ENCODE results near the gene IDUA. TPM values are rescaled to one million over a fixed set of nuclear protein-coding genes. Genes with fewer than 3 reads are reported as not detected.
"Not testable (repeated sequence)": the region's sequence is repeated elsewhere in the genome, so short reads cannot be mapped to it uniquely, and the experiment has no call there.

Gene IDUA
- total RNA-seq, 2 experiments from 2014 or later, result 18.8 to 19.0 TPM

DNA sequence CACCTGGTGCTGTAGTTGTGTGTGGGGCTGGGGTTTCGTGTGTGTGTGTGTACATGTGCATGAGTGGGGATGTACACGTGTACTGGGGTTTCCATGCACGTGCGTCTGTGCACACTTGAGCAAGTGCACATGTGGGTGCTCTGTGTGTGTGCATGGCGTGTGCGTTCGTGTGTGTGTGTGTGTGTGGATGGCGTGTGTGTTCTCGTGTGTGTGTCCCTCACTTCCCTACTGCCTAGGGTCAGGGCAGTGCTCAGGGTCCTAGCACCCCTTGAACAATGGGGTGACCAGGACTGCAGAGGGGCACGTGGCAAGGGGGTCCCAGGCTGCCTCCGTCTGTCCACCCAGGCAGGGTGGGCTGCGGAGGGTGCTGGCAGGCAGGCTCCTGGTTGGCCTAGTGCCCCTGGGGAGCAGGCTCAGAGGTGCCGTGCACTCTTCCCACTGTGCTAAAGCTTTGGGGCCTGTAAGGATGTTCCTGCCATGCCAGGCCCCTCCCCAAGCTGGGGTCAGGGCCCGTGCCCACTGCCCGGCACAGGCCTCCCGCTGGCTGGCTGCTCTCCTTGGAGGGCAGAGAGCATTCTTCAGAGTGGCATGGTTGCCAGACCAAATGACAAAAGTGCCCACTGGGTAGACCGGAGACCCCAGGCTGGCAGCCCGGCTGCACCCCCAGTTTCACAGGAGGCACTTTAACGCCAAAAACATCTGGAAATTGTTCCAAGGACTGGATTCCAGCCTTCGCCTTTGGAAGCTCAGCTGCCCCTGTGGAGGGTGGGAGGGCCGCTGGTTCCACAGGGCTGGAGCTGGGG lies 53.7 kb downstream of the IDUA start:
- POLR2A ChIA-PET, result no interaction called here
- CTCF ChIA-PET, result no interaction called here
- Mint-ChIP-seq H3K9me3 (peaks cover 3% of the 10 kb centered on the region), H3K27ac (no peak overlapping the region), H3K4me1 (no peaks in the 10 kb centered on the region), H3K36me3 (ENCODE audit: low read depth) (no peaks in the 10 kb centered on the region), H3K4me3 (no peak overlapping the region), H3K27me3 (no peaks in the 10 kb centered on the region)
- DNase-seq, result no peak

DNA sequence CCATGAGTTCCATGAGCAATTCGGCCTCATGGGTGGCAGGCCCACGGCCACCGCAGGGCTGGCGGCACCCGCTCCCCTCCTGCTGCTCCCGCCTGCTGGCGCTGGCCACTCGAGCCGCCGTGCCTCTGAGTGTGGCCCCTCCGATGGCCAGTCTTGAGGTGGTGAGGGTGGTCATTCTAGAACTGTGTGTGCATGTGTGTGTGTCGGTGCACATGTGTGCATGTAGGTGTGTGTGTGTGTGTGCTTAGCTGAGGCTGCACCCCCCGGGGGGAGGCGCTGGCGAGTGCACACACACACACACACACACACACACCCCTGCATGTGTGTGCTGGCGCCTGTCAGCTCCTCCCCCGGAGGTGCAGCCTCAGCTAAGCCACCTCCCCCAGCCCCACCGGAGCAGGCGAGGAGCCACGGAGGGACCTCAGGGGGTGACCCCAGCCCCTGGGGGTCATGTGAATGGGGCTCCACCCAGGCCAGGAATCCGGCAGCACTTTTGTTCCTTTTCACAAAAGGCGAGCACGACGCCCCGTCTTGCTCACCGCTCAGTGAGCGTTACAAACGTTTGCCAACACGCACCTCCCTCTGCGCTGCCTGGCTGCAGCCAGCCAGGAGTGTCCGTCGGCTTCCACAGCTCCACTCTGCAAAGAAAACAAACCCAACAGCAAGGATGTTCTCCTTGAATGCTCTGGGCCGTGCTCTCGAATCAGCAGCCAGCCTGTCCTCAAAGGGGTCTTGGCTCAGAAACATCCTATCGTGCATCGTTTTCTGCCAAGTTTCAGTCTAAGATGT lies 54.5 kb downstream of the IDUA start:
- H3K4me3 Mint-ChIP-seq, result no peak overlapping the region
- CTCF ChIA-PET, result no interaction called here
- no peak overlapping the region for H3K27ac Mint-ChIP-seq
- H3K4me1 Mint-ChIP-seq, result no peaks in the 10 kb centered on the region
- POLR2A ChIA-PET, result no interaction called here
- peaks cover 3% of the 10 kb centered on the region for H3K9me3 Mint-ChIP-seq
- no peaks in the 10 kb centered on the region for H3K36me3 Mint-ChIP-seq (ENCODE audit: low read depth)
- no peaks in the 10 kb centered on the region for H3K27me3 Mint-ChIP-seq
- no peak for DNase-seq

DNA sequence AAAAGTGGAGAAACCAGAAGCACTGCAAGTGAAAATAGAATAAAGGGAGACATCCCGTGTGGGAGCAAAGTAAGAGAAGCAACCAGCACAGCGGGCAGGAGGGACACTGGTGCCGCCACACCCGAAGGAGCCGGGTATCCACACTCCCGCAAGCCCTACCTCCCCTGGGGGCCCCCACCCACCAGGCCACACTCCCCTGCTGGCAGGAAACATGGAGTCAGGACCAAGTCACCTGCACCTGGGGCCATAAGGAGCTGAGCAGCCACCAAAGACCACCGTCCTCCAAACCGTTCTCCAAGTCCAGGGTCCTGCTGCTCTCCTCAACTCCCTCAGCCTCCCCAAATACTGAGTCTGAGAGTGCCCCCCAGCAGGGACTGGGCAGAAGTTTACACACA lies 55.1 kb downstream of the IDUA start:
- CTCF ChIA-PET, result no interaction called here
- no peak overlapping the region for H3K27ac Mint-ChIP-seq
- H3K9me3 Mint-ChIP-seq, result peaks cover 3% of the 10 kb centered on the region
- DNase-seq, result no peak
- no peaks in the 10 kb centered on the region for H3K4me1 Mint-ChIP-seq
- no peak overlapping the region for H3K4me3 Mint-ChIP-seq
- POLR2A ChIA-PET, result no interaction called here
- H3K36me3 Mint-ChIP-seq (ENCODE audit: low read depth), result no peaks in the 10 kb centered on the region
- peaks cover 2% of the 10 kb centered on the region for H3K27me3 Mint-ChIP-seq

DNA sequence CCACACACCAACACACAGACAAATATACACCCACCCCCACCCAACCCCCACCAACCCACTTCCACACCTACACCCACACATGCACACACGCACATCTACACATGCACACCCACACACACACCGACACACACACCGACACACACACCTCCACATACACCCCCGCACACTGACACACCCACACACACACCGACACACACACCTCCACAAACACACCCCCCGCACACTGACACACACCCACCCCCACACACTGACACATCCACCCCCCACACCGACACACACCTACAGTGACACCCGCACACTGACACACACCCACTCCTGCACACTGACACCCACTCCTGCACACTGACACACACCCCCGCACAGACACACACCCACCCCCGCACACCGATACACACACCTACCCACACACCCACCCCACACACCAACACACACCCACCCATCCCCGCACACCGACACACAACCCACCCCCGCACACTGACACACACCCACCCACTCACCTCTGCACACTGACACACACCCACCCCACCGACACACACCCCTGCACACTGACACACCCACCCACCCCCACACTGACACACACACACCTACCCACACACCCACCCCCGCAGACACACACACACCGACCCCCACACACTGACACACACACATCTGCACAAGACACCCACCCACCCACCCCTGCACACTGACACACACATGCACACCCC lies 55.7 kb downstream of the IDUA start:
- Mint-ChIP-seq H3K36me3 (ENCODE audit: low read depth) (no peaks in the 10 kb centered on the region), H3K27me3 (peaks cover 2% of the 10 kb centered on the region), H3K27ac (no peak overlapping the region), H3K9me3 (peaks cover 3% of the 10 kb centered on the region), H3K4me1 (no peaks in the 10 kb centered on the region), H3K4me3 (no peak overlapping the region)
- DNase-seq, result no peak
- ChIA-PET POLR2A (no interaction called here), CTCF (no interaction called here)

DNA sequence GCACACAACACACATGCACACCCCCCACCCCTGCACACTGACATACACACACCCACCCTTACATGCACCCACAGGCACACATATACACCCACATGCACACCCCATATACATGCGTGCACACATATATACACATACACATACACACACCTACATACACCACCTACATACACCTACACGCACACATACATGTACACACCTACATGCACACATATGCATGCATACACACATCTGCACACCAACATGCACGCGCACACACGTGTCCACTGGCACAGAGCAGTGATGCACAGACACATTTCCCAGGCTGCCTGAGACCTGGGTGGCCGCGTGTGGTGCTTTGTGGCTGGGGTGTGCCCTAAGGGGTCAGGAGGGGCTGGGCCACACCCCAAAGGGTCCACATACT lies 56.3 kb downstream of the IDUA start:
- H3K27me3 Mint-ChIP-seq, result peaks cover 2% of the 10 kb centered on the region
- no peaks in the 10 kb centered on the region for H3K36me3 Mint-ChIP-seq (ENCODE audit: low read depth)
- POLR2A ChIA-PET, result no interaction called here
- CTCF ChIA-PET, result no interaction called here
- peaks cover 3% of the 10 kb centered on the region for H3K9me3 Mint-ChIP-seq
- H3K4me1 Mint-ChIP-seq, result no peaks in the 10 kb centered on the region
- no peak overlapping the region for H3K27ac Mint-ChIP-seq
- no peak overlapping the region for H3K4me3 Mint-ChIP-seq
- DNase-seq, result no peak

DNA sequence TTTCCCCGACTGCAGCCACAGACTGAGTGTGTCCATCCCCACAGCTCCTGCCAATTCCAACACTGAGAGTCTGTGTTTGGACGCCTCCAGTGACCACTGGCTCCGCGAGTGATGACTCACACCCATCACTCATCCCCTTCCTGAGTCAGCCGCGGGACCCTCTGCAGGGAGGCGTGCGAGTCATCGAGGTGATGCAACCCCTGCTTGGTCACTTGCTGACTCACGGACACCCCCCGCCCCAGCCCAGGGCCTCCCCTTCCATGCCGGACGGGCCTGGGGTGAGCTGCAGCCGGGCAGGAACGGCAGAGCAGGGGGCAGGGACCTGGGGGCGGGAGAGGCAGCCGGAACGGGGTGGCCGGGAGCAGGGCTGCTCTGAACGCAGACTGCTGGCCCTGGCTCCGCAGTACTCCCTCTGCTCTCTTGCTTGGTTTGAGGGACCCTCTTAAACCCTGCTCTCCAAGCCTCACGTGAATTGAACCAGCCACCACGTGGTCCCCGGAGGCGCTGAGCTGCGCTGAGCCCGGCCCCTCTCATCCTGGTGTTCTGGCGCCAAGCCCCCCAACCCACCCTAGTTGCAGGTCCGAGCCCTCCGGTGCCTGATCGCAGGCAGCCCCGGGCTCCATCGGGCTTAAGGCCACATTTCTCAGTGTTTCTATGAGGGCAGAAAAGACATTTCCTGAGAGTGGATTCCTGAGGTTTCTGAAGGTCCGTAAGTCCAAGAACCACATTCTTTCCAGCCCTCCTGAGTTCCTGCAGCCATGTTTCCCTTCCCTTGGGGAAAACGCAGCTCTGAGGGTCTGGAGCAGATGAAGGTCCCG lies 57.0 kb downstream of the IDUA start:
- ChIA-PET CTCF (no interaction called here), POLR2A (no interaction called here)
- Mint-ChIP-seq H3K36me3 (ENCODE audit: low read depth) (no peaks in the 10 kb centered on the region), H3K9me3 (peaks cover 3% of the 10 kb centered on the region), H3K4me3 (no peak overlapping the region), H3K27ac (no peak overlapping the region), H3K27me3 (peaks cover 2% of the 10 kb centered on the region), H3K4me1 (no peaks in the 10 kb centered on the region)
- DNase-seq, result no peak

DNA sequence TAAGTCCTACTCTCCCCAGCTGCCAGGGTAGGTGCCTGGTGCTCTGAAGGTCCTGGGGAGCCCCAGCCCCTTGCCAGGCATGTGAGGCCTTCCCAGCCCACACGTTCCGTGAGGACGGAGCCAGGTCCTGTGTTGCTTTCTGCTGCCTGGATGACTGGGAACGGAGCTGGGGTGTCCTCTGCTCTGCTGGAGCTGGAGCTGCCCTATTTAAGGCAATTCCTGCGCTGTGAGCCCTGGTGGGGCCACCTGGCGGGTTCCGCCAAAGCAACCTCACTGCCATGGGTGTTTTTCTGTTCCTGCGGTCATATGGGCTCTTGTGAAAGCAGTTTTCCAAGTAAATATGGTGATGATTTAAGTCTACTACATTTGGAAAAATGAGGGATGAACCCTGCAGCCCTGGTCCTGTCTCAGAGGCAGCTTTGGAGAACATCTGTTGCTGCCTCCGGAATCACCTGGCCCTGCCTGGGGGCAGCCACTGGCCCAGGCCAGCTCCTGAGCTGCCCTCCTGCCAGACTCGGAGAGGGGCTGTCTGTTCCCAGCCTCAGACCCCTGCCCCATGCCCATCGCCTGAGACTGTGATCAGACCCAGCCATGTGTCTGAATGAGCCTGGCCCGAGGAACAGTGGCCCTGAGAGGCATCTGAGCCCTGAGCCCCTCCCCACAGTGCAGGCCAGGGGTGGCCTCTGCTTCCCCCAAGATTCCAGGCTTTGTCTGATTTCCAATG lies 57.8 kb downstream of the IDUA start:
- Mint-ChIP-seq H3K4me1 (no peaks in the 10 kb centered on the region), H3K9me3 (peaks cover 3% of the 10 kb centered on the region), H3K27ac (no peak overlapping the region), H3K4me3 (no peak overlapping the region), H3K27me3 (peaks cover 2% of the 10 kb centered on the region), H3K36me3 (ENCODE audit: low read depth) (no peaks in the 10 kb centered on the region)
- DNase-seq, result no peak
- ChIA-PET CTCF (no interaction called here), POLR2A (no interaction called here)

DNA sequence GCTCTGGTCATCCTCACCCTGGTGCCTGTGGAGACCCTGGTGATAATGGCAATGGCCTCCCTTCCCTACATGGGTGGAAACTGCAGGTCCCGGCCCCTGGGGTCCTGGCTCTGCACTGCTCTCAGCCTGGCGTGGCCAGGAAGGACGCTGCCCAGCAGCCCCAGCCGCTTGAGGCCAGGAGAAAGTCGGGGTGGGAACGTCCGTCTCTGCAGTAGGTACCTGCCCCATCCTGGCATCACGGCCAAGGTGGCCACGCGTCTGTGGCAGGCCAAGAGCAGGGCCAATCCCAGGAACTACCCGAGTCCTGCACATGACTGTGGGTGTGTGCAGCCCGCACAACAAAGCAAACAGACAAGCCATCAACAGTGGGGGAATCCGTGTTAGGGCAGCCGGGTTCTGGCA lies 58.4 kb downstream of the IDUA start:
- ChIA-PET POLR2A (no interaction called here), CTCF (no interaction called here)
- H3K27me3 Mint-ChIP-seq, result peaks cover 2% of the 10 kb centered on the region
- no peaks in the 10 kb centered on the region for H3K36me3 Mint-ChIP-seq (ENCODE audit: low read depth)
- H3K9me3 Mint-ChIP-seq, result peaks cover 3% of the 10 kb centered on the region
- no peak overlapping the region for H3K27ac Mint-ChIP-seq
- H3K4me1 Mint-ChIP-seq, result no peaks in the 10 kb centered on the region
- no peak overlapping the region for H3K4me3 Mint-ChIP-seq
- DNase-seq, result no peak

DNA sequence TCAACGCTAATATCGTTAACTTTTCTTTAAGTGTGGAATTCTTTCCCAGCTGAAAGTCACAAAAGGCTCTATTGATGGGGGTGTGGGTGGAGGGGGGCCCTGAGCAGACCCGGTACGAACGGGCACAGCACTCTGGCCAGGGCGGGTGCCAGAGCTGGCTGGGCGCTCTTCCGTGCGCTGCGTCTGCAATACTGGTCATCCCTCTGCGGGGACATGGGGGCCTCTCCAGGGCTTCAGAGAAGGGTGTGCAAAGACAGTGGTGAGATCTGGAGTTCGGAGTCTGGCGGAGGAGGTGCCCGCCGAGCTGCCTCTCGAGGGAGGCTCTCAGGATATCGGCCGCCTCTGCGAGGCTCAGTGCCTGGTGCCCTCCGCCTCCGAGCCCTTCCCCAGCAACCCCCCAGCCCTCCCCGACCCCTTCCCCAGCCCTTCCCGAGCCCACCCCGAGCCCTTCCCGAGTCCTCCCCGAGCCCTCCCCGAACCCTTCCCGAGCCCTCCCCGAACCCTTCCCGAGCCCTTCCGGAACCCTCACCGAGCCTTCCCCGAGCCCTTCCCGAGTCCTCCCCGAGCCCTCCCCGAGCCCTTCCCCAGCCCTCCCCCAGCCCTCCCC lies 58.9 kb downstream of the IDUA start:
- no peak for DNase-seq
- ChIA-PET POLR2A (no interaction called here), CTCF (no interaction called here)
- Mint-ChIP-seq H3K4me1 (no peaks in the 10 kb centered on the region), H3K9me3 (peaks cover 3% of the 10 kb centered on the region), H3K27ac (no peak overlapping the region), H3K27me3 (peaks cover 2% of the 10 kb centered on the region), H3K4me3 (no peak overlapping the region), H3K36me3 (ENCODE audit: low read depth) (no peaks in the 10 kb centered on the region)

DNA sequence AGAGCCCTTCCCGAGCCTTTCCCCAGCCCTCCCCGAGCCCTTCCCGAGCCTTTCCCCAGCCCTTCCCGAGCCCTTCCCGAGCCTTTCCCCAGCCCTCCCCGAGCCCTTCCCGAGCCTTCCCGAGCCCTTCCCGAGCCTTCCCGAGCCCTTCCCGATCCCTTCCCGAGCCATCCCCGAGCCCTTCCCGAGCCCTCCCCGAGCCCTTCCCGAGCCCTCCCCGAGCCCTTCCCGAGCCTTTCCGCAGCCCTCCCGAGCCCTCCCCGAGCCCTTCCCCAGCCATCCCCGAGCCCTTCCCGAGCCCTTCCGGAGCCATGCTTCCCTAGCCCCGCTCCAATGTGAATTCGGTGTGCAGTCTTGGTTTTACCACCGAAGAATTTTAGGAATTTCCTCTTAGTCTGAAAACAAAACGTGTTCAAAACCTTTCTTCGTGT lies 59.8 kb downstream of the IDUA start:
- POLR2A ChIA-PET; H3K4me1 Mint-ChIP-seq; H3K9me3 Mint-ChIP-seq; H3K36me3 Mint-ChIP-seq (ENCODE audit: low read depth); H3K4me3 Mint-ChIP-seq; H3K27ac Mint-ChIP-seq; DNase-seq; H3K27me3 Mint-ChIP-seq; CTCF ChIA-PET: not testable (repeated sequence)

DNA sequence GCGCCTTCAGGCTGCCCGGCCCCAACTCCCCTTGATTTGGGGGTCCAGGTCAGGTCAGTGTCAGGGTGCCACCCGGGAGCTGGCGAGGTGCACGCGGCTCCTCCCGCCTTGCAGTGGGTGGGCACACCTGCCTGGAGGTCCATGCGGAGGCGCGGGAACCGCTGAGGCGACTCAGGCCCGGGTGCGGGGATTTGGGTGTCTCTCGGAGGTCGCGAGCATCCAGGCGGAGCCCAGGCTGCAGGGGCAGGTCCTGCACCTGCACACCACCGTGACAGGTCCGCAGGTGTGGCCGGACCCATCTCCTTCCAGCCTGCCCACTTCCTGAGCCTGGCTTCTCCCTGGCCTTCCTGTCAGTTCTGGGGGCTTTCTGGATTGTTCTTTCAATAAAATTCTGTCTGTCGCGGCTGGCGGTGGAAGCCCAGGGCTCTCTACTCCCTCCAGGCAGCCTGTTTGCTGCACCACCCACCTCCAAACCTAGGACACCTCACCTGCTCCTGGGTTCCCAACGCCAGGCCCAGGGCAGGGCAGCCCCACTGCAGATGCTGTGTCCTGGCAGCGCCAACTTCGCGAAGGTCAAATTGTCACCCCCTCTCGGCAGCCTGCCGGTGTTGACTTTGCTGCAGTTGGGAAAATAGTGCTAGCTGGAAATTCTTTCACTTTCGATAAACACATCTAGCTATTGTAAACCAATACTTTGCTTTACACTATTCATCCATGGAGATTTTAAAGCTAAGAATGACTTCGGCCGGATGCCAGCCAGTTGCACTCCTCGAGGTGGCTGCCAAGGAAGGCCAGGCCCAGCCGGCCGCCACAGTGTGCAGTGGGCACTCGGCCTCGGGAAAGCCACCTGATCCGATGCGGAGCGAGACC lies 60.5 kb downstream of the IDUA start:
- no peak for DNase-seq
- CTCF ChIA-PET, result no interaction called here
- POLR2A ChIA-PET, result no interaction called here
- no peaks in the 10 kb centered on the region for H3K4me1 Mint-ChIP-seq
- peaks cover 2% of the 10 kb centered on the region for H3K27me3 Mint-ChIP-seq
- H3K4me3 Mint-ChIP-seq, result no peak overlapping the region
- H3K9me3 Mint-ChIP-seq, result peaks cover 3% of the 10 kb centered on the region
- no peaks in the 10 kb centered on the region for H3K36me3 Mint-ChIP-seq (ENCODE audit: low read depth)
- H3K27ac Mint-ChIP-seq, result no peak overlapping the region
